GM18505 (cell line): Measurements from ENCODE around the gene CA11.

ENCODE experiments used
- ATAC-seq: cut with Tn5 transposase; IDR thresholded peaks from one replicate; pipeline ENCODE4 v1.9.1; 2021; ENCODE audit not compliant: unreplicated experiment
- POLR2A ChIP-seq: IDR thresholded peaks from 4 replicates; pipeline ENCODE4 v1.6.1; 2011; ENCODE audit warnings: borderline replicate concordance; ENCODE audit not compliant: insufficient read depth, insufficient read length; ENCODE audit errors: extremely low read depth

Gene CA11

DNA sequence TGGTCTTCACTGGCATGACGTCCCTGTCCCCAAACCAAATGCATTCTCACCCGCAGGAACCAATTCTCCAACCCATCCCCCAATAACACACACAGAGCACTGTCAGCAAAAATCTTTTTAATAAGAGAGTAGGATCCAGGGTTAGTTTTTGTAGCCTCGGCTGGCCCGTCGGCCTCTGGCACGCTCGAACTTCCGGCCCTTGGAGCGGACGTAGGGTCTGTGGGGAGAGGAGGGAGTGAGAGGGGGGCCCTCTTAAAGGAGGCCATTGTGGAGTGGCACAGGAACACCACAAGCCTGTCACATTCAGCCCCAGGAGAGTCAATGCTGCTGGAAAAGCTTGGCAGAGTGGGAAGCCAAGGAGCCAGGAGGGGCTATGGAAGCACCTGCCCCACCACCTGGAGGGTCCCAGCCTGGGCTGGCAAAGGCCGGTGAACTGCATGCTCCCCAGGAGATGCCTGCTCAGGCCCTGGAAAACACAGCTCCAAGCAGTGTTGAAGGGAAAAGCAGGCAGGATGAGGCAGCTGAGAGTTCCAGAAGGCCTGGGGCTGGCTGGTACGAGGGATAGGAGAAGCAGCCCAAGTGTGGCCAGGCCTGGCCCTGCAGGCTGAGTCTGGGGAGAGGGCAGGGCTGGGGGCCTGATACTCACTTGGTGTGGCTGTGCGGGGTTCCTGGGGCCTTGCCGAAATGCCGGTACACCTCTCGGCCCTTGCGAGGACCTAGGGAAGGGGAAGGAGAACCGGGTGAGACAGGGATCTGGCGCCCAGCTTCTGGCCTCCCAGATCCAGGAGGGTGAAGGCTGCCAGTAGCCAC, 30.6 kb downstream of the CA11 start:
- ATAC-seq = no peak
- no peak for TF ChIP-seq POLR2A

DNA sequence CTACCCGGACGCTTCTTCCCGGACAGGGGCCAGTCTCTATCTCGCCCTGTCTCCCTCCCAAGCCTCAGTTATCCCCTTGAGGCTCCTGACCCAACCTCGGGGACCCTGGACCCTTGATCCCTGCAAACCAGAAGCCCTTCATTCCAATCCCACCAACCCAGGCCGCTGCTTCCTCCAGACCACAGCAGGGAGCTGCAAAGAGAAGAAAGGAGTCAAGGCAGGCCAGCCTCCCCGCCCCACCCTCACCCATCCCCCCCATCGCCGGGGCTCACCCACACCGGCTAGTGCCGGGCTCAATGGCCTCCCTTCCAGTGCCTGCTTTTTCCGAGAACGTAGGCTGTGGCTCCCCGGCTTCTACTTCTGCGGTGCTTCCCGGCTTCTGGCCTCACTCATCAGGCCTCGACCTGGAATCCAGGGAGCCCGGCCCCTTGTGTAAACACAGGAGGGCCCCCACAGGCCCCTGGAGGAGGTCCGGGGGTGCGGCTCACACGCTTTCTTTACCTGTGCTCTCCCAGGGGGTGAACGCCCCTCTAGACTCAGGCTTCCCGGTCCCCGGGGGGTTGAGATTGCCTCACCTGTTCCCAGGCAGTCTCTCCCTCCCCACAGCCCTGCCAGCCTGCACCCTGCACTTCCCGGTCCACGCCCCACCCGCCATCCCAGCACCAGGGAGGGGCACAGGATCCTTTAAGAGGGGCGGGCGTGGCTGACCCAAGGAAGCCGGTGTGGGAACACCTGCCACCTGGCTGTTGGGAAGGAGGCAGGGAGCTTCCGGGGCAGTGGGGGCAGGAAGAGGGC, 31.4 kb downstream of the CA11 start, which contains the start of gene FAM83E:
FAM83E (minus strand) TSS at position 641 of the 795 bp plus-strand sequence. CDS start 1,704 bp downstream, outside the sequence.
- no peak for ATAC-seq
- no peak for TF ChIP-seq POLR2A

DNA sequence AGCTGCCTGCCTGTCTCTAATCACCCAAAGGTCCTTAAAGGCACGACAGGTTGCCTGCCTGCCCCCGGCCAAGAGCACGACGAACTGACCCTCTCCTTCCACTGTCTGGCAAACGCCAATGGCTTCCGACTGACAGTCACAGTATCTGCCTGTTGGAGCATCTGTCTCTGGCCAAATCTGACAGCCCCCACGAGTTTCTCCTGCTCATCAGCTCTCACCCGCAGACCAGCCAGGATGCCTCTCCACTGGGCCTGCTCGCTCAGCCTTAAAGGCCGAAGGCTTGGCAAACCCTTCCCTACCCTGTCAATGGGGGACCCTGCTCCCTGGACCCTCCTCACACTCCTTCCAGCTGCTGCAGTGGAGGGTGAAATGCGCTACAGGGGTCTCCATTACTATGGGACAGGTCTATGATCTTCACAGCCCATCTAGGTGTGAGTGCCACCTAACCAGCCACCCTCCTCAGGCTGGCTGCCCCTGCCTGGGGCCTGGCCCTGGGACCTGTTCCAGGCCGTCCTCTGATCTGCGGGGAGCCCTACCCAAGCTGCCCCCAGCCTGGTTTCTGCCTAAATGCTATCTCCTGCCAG, 32.0 kb downstream of the CA11 start:
- peak; percentile 61 for TF ChIP-seq POLR2A
- ATAC-seq = no peak

DNA sequence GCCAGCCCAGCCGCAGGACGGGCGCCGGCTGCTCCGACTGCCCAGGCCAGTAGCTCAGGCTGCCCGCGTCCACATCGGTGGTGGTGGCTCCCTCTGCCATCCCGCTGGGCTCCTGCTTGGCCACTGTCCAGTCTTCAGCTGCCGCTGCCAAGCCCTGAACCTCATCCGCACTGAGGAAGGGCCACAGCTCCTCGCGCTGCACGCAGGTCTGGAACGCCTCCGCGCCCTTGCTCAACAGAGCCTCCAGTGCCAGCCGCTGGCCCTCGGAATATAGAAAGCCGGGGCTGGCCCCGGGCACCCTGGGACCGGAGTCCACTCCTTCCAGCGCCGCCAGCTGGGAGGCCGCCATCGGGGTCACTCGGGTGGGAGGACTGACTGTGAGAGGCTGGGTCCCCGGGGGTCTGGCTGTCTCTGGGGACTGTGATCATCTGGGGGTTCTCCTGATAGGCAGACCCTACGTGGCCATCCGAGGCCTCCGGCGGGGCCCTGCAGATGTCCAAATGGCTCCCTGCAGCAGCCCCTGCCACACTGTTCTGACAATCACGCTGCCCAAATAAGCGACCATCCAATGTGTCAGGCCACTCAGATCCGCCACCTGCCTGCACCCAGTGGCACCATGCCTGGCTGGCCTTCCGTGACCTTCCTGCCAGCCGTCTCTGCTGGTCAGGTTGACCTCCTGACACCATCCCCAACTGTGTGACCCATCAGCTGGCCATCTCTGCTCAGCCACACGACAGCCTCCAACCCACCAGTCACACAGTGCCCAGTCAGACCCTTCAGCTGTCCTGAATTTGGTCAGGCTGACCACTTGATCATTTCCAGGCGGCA, 32.7 kb downstream of the CA11 start:
- no peak for TF ChIP-seq POLR2A
- ATAC-seq = no peak

DNA sequence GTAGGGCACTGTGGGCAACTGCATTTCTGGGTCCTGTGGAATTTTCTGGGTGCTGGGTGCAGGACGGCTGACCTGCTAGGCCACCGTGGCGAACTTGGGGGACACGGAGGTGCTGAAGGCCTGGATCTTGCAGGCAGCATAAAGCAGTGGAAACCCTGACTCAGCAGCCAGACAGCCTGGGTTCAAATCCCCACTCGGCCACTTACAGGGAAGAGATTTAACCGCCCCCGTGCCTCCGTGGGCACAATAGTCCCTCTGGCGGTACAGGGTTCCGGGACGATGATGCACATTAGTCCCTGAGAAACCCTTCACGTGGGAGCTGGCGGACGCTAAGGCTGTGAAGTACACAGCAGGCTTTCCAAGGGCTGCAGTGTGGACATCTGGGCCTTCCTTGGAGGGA, 34.1 kb downstream of the CA11 start:
- TF ChIP-seq POLR2A = no peak
- ATAC-seq = no peak

DNA sequence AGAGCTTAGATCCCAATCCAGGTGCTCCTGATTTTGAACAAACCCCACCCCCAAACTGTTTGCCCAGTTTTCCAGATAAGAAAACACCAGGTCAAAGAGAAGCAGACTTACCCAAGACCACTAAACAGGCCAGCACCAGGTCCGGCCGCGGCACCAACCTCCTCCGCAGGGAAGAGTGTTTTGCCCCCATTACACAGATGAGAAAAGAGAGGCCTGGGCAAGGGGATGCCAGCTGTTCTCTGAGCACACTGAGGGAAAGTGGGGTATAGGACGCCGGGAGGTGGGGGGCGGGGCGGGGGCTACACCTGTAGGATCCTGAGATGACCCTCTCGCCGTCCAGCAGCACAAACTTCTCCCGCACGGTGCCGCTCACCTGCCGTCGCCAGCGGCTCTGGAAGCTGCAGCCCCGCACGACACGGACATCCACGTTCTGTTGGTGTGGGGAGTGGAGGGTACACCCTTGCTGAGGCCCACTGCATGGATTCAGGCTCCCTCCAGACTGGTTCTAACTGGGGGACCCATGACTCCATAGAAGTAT, 36.3 kb downstream of the CA11 start:
- ATAC-seq = no peak
- TF ChIP-seq POLR2A = no peak

DNA sequence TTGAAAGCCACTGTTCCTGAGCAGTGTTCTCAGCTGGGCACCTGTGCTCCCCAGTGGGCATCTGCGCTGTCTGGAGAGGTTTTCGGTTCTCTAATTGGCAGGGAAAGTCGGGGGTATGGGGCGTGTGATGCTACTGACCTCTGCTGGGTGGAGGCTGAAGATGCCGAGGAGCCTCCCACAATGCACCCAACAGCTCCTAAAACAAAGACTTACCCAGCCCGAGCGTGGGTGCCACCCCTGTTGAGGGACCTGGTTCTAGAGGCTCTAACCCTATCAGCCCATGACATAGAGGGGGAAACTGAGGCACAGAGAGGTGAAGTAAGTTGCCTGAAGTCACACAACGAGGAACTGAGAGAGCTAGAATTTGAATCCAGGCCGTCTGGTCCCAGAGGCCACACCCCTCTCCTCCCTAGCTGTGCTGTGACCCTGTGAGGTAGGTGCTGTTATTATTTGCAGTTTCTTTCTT, 37.2 kb downstream of the CA11 start:
- peak; percentile 58 for ATAC-seq
- no peak for TF ChIP-seq POLR2A

DNA sequence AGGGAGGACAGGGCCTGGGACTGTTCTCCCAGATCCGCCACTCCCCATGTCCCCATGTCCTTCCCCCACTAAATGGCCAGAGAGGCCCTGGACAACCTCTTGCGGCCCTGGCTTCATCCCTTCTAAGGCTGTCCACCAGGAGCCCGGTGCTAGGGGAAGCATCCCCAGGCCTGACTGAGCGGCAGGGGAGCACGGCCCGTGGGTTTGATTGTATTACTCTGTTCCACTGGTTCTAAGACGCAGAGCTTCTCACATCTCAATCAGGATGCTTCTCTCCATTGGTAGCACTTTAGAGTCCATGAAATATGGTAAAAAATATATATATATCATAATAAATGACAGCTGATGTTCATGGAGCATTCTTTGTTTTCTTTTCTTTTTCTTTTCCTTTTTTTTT, 38.6 kb downstream of the CA11 start:
- no peak for TF ChIP-seq POLR2A
- no peak for ATAC-seq

DNA sequence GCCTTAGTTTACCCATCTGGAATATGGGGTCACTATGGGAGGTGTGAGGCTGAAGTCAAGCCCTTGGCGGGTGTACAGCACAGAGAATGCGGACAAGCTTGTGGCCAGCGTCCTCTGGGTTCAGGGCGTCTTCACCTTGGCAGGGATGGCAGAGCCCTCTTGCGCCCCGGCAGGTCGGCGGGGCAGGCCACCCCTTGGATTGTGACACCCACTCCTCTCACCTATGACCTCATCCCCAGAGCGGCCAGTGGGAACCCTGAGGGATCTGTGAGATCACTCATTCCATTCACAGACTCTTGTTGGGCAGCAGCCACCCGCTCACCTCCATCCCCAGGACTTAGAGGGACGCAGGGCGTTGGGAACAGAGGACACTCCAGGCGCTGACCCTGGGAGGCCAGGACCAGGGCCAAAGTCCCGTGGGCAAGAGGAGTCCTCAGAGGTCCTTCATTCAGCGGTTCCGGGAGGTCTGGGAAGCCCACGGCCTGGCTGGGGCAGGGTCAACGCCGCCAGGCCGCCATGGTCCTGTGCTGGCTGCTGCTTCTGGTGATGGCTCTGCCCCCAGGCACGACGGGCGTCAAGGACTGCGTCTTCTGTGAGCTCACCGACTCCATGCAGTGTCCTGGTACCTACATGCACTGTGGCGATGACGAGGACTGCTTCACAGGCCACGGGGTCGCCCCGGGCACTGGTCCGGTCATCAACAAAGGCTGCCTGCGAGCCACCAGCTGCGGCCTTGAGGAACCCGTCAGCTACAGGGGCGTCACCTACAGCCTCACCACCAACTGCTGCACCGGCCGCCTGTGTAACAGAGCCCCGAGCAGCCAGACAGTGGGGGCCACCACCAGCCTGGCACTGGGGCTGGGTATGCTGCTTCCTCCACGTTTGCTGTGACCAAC, 39.3 kb downstream of the CA11 start, which contains the start of gene SPACA4:
SPACA4 (plus strand) TSS at position 280 of the 896 bp plus-strand sequence; CDS start at position 517, 237 bp downstream.
- TF ChIP-seq POLR2A = no peak
- no peak for ATAC-seq

DNA sequence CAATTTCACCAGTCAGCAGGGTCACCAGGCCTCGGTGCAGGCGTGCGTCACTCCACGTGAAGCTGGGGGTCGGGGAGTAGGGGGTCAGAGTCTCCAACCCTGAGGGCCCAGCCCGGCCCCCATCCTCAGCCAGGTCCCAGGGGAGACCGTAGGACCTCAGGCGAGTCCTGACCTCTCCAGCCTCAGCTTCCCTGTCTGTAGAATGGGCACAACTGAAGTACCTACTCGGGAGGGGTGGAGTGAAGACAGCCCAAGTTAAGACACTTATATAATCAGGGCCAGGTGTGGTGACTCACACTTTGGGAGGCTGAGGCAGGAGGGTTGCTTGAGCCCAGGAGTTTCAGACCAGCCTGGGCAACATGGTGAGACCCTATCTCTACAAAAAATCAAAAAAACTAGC, 42.1 kb downstream of the CA11 start:
- no peak for ATAC-seq

DNA sequence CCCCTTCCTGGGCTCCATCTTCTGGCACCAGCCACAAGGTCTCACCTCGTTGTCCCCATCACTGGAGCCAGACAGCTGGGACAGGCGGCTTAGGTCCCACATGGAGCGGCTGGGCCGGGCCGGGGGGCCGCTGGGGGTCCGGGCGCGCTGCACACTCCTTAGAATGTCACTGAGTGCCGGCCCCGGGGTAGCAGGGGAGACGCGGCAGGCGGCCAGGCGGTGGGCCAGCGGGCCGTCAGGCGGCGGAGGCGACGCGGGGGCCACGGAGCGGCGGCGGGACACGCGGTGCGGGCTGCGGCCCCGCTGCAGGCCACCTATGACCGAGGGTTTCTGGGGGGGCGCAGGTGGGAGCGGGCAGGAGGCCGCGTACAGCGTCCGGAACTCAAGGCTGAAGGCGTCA, 42.5 kb downstream of the CA11 start:
- no peak for ATAC-seq
- no peak for TF ChIP-seq POLR2A

More for the DNA sequence above, 42.1 kb downstream of the CA11 start:
- no peak for TF ChIP-seq POLR2A

DNA sequence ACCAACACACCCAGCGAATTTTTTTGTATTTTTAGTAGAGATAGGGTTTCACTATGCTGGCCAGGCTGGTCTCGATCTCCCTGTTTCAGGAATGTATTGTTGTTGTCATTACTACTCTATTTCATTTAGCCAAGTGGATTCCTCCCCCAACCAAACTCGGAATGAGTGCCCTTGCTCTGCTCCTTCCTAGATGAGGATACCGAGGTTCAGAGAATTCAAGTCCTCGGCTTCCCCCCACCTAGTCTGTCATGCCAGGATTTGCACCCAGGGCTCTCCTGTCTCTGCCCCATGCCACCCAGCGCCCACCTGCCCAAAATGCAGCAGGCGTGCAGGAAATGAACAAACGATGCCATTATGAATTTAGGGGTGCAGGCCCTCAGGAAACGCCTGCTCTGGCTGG, 43.0 kb downstream of the CA11 start:
- ATAC-seq = no peak
- no peak for TF ChIP-seq POLR2A
